HEK293T (cell line): ENCODE results near the gene TEKT5.

Experiments used
- BHLHE40 ChIP-seq: fragments of 450-650 bp; IDR thresholded peaks from 2 replicates; pipeline ENCODE4 v1.6.1; 2016; ENCODE audit warnings: mild to moderate bottlenecking, moderate library complexity, borderline replicate concordance
- FOXK2 ChIP-seq: fragments of 450-650 bp; IDR thresholded peaks from 2 replicates; pipeline ENCODE4 v1.6.1; 2016; ENCODE audit warnings: mild to moderate bottlenecking
- HDGF ChIP-seq: fragments of 450-650 bp; IDR thresholded peaks from 2 replicates; pipeline ENCODE4 v1.6.1; 2017; ENCODE audit warnings: antibody characterized with exemption, borderline replicate concordance
- L3MBTL2 ChIP-seq: fragments of 450-650 bp; conservative IDR thresholded peaks from 2 replicates; pipeline ENCODE4 v1.6.1; 2016; ENCODE audit warnings: mild to moderate bottlenecking
- LEF1 ChIP-seq: fragments of 450-650 bp; IDR thresholded peaks from 2 replicates; pipeline ENCODE4 v1.6.1; 2017; ENCODE audit warnings: mild to moderate bottlenecking, borderline replicate concordance
- NFRKB ChIP-seq: fragments of 450-650 bp; IDR thresholded peaks from 2 replicates; pipeline ENCODE4 v1.6.1; 2016; ENCODE audit warnings: mild to moderate bottlenecking, moderate library complexity
- SP1 ChIP-seq: fragments of 450-650 bp; IDR thresholded peaks from 2 replicates; pipeline ENCODE4 v1.6.1; 2017
- SUZ12 ChIP-seq: fragments of 450-650 bp; IDR thresholded peaks from 2 replicates; pipeline ENCODE4 v1.6.1; 2016; ENCODE audit warnings: mild to moderate bottlenecking
- TARDBP ChIP-seq: fragments of 450-650 bp; IDR thresholded peaks from 2 replicates; pipeline ENCODE4 v1.6.1; 2016
- ZNF384 ChIP-seq: fragments of 450-650 bp; IDR thresholded peaks from 2 replicates; pipeline ENCODE4 v1.6.1; 2016

DNA sequence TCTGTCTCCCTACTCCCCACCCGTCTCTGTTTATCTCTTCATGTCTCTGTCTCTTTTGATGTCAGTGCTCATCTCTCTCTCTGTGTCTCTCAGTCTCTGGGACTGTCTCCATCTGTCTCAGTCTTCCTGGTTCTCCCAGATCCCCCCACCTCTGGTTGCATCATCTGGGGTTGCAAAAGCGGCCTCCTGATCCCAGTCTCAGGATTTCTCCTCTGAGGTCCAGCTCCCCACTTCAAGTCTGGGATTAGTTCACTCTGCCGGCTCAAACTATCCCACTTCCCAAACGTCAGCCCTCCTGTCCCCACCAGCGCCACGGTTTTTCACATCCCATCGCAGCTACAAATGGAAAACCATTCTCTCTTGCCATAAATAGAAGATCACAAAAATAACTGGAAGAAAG lies 9.0 kb downstream of the TEKT5 start:
- TF ChIP-seq NFRKB (no peak), LEF1 (no peak), HDGF (no peak), FOXK2 (no peak), SUZ12 (no peak), SP1 (no peak), L3MBTL2 (no peak), TARDBP (no peak), BHLHE40 (no peak), ZNF384 (no peak)
